WTC11 (cell line): ENCODE data around the gene ZP2. TPM values are rescaled to one million over a fixed set of nuclear protein-coding genes. Genes with fewer than 3 reads are reported as not detected.

Experiments
- ATAC-seq: fragments of 200-7000 bp; cut with Tn5 transposase; 2 replicates; pipeline ENCODE4 v1.10.0; 2021; ENCODE audit warnings: mild to moderate bottlenecking, moderate library complexity
- CTCF ChIA-PET: fragments of 300-600 bp; sonication (Branson Sonifier 250); formaldehyde crosslinking; loops from one replicate; lab custom pipeline; 2021; ENCODE audit warnings: antibody characterized with exemption; lab: Charles Lee
- POLR2A ChIA-PET: fragments of 350-600 bp; sonication (Branson Sonifier 250); formaldehyde crosslinking; loops from one replicate; lab custom pipeline; 2021; ENCODE audit warnings: antibody characterized with exemption; lab: Charles Lee
- DNase-seq: peaks from one replicate; pipeline ENCODE4 v3.0.0; 2021; ENCODE audit warnings: low spot score
- H3K27ac Mint-ChIP-seq: 2 replicates; pipeline ENCODE4 v1.8.0; 2021; ENCODE audit warnings: mixed read lengths
- H3K27me3 Mint-ChIP-seq: 2 replicates; pipeline ENCODE4 v1.8.0; 2021; ENCODE audit warnings: low read depth, mild to moderate bottlenecking, moderate library complexity, mixed read lengths
- H3K36me3 Mint-ChIP-seq: 2 replicates; pipeline ENCODE4 v1.8.0; 2021; ENCODE audit warnings: mixed read lengths
- H3K4me1 Mint-ChIP-seq: 2 replicates; pipeline ENCODE4 v1.8.0; 2022; ENCODE audit warnings: mixed read lengths
- H3K4me3 Mint-ChIP-seq: 2 replicates; pipeline ENCODE4 v1.8.0; 2021; ENCODE audit warnings: mild to moderate bottlenecking, moderate library complexity, mixed read lengths
- H3K9me3 Mint-ChIP-seq: 2 replicates; pipeline ENCODE4 v1.8.0; 2021; ENCODE audit warnings: mixed read lengths
- CTCF ChIP-seq: fragments of 200-600 bp; IDR thresholded peaks from 2 replicates; pipeline ENCODE4 v1.8.0; 2022; ENCODE audit warnings: antibody characterized with exemption
- E2F5 ChIP-seq: sonication (generic); formaldehyde crosslinking; IDR thresholded peaks from 2 replicates; pipeline ENCODE4 v1.8.1; 2022; ENCODE audit warnings: mild to moderate bottlenecking, moderate library complexity, missing genetic modification reagents
- ERG ChIP-seq: fragments of 250-450 bp; sonication (Bioruptor Pico); IDR thresholded peaks from 2 replicates; pipeline ENCODE4 v1.8.0; 2021; ENCODE audit warnings: mild to moderate bottlenecking
- IRF1 ChIP-seq: sonication (generic); formaldehyde crosslinking; IDR thresholded peaks from 2 replicates; pipeline ENCODE4 v1.8.0; 2023; ENCODE audit warnings: missing genetic modification reagents
- NFATC4 ChIP-seq: fragments of 250-450 bp; sonication (Bioruptor Pico); IDR thresholded peaks from 2 replicates; pipeline ENCODE4 v1.9.0; 2021; ENCODE audit warnings: mild to moderate bottlenecking
- SMAD3 ChIP-seq: sonication (generic); formaldehyde crosslinking; IDR thresholded peaks from 2 replicates; pipeline ENCODE4 v1.8.0; 2022; ENCODE audit warnings: missing genetic modification reagents, mild to moderate bottlenecking, borderline replicate concordance
- TEAD1 ChIP-seq: sonication (generic); formaldehyde crosslinking; IDR thresholded peaks from 2 replicates; pipeline ENCODE4 v1.8.0; 2022; ENCODE audit warnings: mild to moderate bottlenecking, missing genetic modification reagents
- ZNF121 ChIP-seq: sonication (generic); formaldehyde crosslinking; IDR thresholded peaks from 2 replicates; pipeline ENCODE4 v1.8.0; 2023; ENCODE audit warnings: missing genetic modification reagents
- ZNF232 ChIP-seq: sonication (generic); formaldehyde crosslinking; IDR thresholded peaks from 2 replicates; pipeline ENCODE4 v1.8.0; 2022; ENCODE audit warnings: mild to moderate bottlenecking, missing genetic modification reagents
- ZNF281 ChIP-seq: sonication (generic); formaldehyde crosslinking; IDR thresholded peaks from 2 replicates; pipeline ENCODE4 v1.8.0; 2023; ENCODE audit warnings: mild to moderate bottlenecking, missing genetic modification reagents
- ZNF423 ChIP-seq: fragments of 250-450 bp; sonication (Bioruptor Pico); IDR thresholded peaks from 2 replicates; pipeline ENCODE4 v2.1.2; 2022; ENCODE audit warnings: mild to moderate bottlenecking, moderate library complexity
- ZNF532 ChIP-seq: fragments of 250-450 bp; sonication (Bioruptor Pico); IDR thresholded peaks from 2 replicates; pipeline ENCODE4 v1.9.0; 2021; ENCODE audit warnings: mild to moderate bottlenecking, borderline replicate concordance
- total RNA-seq: library from RNA; stranded (reverse); gene quantifications from 3 replicates; pipeline ENCODE4 v1.2.3, GENCODE V29; 2021
- TF ChIP-seq, protein P1 (sequence below): sonication (generic); formaldehyde crosslinking; IDR thresholded peaks from 2 replicates; pipeline ENCODE4 v1.8.0; 2022; ENCODE audit warnings: mild to moderate bottlenecking, missing genetic modification reagents
- TF ChIP-seq, protein P2 (sequence below): sonication (generic); formaldehyde crosslinking; IDR thresholded peaks from 2 replicates; pipeline ENCODE4 v1.8.1; 2023; ENCODE audit warnings: mild to moderate bottlenecking, missing genetic modification reagents
- TF ChIP-seq, protein P3 (sequence below): sonication (generic); formaldehyde crosslinking; IDR thresholded peaks from 2 replicates; pipeline ENCODE4 v1.8.1; 2023; ENCODE audit warnings: mild to moderate bottlenecking, moderate library complexity, missing genetic modification reagents

The ZP2 gene
- total RNA-seq, 1 experiment from 2014 or later = 0.07 TPM

- TF ChIP-seq ZNF532 (CRISPR knock-in tag) (no peak), NFATC4 (CRISPR knock-in tag) (no peak)
- TF ChIP-seq, all 79 proteins: peak for 0
These were observed 6.1 kb downstream of the ZP2 start (continued) for GRCh38 chr16:21205303-21205702.

DNA sequence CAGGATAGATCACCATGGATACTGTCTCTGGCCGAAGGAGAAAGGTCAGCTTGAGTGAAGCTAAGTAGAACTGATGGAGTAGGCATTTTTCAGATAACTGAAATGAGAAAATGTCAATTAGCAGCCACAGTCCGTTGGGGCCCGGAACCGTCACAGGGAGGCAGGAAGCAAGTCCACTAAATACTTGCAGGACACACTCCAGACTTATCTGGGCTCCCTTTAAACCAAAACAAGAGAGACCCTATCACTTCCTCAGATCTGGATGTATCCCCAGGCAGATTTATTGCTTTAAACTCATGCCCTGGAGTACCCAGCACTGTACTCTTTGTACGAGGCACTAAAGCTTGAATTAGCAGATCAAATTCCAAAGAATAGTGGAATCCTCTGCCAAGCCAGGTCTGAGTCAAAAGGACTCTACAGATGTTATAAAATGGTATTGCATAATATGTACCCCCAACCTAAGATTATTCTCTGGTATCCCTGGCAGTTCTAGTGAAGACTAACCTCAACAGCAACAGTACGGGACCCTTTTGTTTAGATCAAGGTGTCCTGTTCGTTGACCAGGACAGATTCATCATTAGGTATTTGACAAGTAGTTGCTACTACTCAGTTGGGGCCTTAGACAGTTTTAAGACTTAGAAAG, 8.1 kb downstream of the ZP2 start:
- CTCF ChIA-PET = interaction anchor here (0.6 kb wide), 1 partner anchor 49 kb away, joined by 3 read pairs; no protein-coding TSS in a partner anchor
- Mint-ChIP-seq H3K36me3 (no peaks in the 10 kb centered on the region), H3K4me3 (no peak overlapping the region), H3K27ac (no peak overlapping the region), H3K4me1 (no peaks in the 10 kb centered on the region), H3K27me3 (no peaks in the 10 kb centered on the region), H3K9me3 (no peaks in the 10 kb centered on the region)
- DNase-seq (no peak), ATAC-seq (no peak)
- TF ChIP-seq, protein P1, sequence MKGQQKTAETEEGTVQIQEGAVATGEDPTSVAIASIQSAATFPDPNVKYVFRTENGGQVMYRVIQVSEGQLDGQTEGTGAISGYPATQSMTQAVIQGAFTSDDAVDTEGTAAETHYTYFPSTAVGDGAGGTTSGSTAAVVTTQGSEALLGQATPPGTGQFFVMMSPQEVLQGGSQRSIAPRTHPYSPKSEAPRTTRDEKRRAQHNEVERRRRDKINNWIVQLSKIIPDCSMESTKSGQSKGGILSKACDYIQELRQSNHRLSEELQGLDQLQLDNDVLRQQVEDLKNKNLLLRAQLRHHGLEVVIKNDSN (CRISPR knock-in tag) = no peak
- TF ChIP-seq ERG (CRISPR knock-in tag) = no peak
- POLR2A ChIA-PET = interaction anchor here (0.8 kb wide), 1 partner anchor 11 kb away, joined by 6 read pairs; no protein-coding TSS in a partner anchor

DNA sequence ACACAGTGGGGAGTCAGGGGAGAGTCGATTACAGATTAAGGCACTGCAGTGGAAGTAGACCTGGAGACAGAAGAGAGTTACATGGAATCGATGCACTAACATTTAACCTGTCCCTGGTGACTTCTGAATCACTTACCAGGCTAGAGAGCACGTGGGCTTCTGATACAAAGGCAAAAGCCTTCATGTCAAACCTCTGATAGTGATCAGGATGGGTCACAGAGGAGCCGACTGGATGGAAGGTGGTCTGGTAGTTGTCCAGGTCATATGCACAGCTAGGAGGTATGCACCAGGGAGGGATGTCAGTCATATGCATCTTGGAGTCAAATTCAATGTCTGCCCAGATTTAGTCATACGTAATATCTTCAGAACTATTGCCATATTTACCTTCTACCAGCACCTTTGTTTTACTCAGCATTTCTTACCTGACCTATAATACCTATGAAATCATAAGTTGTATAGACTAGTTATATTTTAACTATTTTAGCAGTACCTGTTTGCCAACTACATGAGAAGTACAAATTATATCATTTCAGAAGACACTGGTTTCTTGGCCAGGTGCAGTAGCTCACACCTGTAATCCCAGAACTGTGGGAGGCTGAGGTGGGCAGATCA, 11.7 kb downstream of the ZP2 start:
- Mint-ChIP-seq H3K4me3 (no peak overlapping the region), H3K27ac (no peak overlapping the region), H3K36me3 (no peaks in the 10 kb centered on the region), H3K4me1 (no peaks in the 10 kb centered on the region), H3K9me3 (no peaks in the 10 kb centered on the region), H3K27me3 (no peaks in the 10 kb centered on the region)
- POLR2A ChIA-PET = interaction anchor here (0.7 kb wide), 1 partner anchor 95 kb away, joined by 3 read pairs; no protein-coding TSS in a partner anchor
- no peak for DNase-seq
- CTCF ChIA-PET = interaction anchor here (1.2 kb wide), 1 partner anchor 101 kb away, joined by 7 read pairs; no protein-coding TSS in a partner anchor
- no peak for ATAC-seq
- TF ChIP-seq CTCF (no peak), E2F5 (CRISPR knock-in tag) (no peak), ZNF423 (CRISPR knock-in tag) (no peak), SMAD3 (CRISPR knock-in tag) (no peak), ZNF121 (CRISPR knock-in tag) (no peak), ZNF281 (CRISPR knock-in tag) (no peak), ZNF232 (CRISPR knock-in tag) (no peak), IRF1 (no peak), TEAD1 (no peak)
- TF ChIP-seq, protein P2, sequence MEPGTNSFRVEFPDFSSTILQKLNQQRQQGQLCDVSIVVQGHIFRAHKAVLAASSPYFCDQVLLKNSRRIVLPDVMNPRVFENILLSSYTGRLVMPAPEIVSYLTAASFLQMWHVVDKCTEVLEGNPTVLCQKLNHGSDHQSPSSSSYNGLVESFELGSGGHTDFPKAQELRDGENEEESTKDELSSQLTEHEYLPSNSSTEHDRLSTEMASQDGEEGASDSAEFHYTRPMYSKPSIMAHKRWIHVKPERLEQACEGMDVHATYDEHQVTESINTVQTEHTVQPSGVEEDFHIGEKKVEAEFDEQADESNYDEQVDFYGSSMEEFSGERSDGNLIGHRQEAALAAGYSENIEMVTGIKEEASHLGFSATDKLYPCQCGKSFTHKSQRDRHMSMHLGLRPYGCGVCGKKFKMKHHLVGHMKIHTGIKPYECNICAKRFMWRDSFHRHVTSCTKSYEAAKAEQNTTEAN (CRISPR knock-in tag) = no peak
- TF ChIP-seq, protein P3, sequence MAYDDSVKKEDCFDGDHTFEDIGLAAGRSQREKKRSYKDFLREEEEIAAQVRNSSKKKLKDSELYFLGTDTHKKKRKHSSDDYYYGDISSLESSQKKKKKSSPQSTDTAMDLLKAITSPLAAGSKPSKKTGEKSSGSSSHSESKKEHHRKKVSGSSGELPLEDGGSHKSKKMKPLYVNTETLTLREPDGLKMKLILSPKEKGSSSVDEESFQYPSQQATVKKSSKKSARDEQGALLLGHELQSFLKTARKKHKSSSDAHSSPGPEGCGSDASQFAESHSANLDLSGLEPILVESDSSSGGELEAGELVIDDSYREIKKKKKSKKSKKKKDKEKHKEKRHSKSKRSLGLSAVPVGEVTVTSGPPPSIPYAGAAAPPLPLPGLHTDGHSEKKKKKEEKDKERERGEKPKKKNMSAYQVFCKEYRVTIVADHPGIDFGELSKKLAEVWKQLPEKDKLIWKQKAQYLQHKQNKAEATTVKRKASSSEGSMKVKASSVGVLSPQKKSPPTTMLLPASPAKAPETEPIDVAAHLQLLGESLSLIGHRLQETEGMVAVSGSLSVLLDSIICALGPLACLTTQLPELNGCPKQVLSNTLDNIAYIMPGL (CRISPR knock-in tag) = no peak
